CD4-positive, alpha-beta T cell treated with Interleukin-21 for 1 hour (primary cell): ENCODE measurements around the gene NFKBIB.
"Not testable (repeated sequence)": the region's sequence is repeated elsewhere in the genome, so short reads cannot be mapped to it uniquely, and the experiment has no call there.

Experiments used
- DNase-seq: peaks from one replicate; pipeline ENCODE4 v3.0.0-alpha.2; 2020

The NFKBIB gene

DNA sequence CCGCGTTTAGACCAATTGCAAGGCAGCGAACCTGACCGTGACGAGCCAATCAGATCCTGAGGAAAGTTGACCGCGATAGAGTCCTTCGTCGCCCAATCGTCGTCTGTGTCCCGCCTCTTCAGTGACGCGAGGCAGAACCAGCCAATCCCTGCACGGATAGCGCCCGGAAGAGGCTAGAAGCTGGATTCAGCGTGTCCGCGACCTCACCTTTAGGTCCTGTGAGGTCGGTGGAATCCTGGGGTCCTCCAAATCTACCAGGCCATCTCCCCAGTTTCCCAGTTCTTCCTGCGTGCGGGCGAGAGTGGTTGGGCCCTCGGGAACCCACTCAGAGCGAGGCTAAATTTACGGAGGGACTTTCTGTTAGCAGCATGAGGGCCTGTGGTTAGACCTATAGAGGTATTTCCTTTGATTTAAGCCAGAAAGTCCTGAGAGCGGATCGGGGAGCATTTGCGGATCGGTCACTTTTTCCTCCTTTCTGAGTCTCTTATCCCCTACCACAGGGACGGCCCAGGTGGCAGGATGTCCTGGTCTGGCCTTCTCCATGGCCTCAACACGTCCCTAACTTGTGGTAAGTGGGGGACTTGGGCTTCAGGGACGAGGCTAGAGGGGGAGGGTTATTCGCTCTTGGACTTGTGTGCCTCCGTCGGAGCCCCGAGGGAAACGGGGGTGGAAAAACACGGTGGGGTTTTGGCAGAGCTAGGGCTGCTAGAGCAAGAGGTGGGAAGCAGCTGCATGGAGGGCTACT is 31.2 kb downstream of the NFKBIB start, which contains the start of gene MRPS12:
MRPS12 (plus strand) TSS at position 169 of the 745 bp plus-strand sequence; CDS start at position 520, 351 bp downstream.
- peak; percentile 99 for DNase-seq

DNA sequence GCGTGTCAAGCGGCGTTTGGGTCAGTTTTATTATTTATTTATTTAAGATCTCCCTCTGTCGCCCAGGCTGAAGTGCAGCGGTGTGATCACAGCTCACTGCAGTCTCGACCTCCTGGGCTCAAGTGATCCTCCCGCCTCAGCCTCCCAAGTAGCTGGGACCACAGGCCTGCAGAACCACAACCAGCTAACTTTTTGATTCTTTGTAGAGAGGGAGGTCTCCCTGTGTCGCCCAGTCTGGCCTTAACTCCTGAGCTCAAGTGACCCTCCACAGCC is 31.7 kb downstream of the NFKBIB start:
- no peak for DNase-seq

DNA sequence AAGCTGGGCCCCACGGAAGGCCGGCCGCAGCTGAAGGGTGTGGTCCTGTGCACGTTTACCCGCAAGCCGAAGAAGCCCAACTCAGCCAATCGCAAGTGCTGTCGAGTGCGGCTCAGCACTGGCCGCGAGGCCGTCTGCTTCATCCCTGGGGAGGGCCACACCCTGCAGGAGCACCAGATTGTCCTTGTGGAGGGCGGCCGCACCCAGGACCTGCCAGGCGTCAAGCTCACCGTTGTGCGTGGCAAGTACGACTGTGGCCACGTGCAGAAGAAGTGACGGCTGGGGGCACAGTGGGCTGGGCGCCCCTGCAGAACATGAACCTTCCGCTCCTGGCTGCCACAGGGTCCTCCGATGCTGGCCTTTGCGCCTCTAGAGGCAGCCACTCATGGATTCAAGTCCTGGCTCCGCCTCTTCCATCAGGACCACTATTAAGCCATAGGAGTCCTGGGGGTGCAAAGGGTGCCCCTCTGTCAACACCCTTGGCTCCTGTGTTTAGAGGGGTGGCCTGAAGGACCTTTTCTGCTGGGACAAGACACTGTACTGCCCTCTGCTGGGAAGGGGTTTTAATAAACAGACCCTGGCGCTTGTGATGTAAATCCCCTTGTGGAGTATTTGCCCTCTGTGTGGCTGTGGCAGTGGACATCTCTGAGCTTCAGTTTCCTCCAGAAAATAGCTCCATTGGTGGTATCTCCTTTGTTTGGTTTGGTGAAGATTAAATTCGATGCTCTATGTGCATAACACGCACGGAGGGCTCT is 32.8 kb downstream of the NFKBIB start:
- DNase-seq = peak; percentile 66

DNA sequence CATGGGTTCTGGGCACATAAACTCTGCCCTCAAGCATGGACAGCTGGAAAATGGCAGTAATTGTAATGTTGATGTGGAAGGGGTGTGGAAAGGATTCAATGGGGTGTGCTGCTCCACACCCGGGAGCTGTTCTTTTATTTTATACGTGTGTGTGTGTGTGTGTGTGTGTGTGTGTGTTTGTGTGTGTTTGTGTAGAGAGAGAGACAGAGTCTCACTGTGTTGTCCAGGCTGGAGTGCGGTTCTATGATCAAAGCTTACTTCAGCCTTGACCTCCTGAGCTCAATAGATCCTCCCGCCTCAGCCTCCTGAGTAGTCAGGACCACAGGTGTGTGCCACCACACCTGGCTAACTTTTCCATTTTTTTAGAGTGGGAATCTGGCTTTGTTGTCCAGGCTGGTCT is 33.8 kb downstream of the NFKBIB start:
- DNase-seq = no peak

DNA sequence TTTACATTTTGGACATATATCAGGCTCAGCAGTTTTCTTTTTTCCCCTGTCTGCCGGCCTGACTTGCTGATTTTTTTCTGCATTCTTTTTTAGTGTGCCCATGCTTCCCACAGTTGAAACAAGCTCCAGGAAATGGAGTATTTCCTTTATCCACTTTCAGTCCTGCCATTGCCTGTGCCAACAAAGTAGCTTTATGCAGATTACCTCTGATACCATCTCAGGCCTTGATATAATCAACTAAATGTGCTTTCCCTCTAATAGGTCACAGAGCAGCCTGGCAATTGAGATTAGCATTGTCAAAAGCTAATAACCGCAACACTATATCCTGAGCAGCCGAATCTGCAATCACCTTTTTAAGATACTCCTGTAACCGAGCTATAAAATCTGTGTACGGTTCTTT is 40.2 kb downstream of the NFKBIB start:
- no peak for DNase-seq

DNA sequence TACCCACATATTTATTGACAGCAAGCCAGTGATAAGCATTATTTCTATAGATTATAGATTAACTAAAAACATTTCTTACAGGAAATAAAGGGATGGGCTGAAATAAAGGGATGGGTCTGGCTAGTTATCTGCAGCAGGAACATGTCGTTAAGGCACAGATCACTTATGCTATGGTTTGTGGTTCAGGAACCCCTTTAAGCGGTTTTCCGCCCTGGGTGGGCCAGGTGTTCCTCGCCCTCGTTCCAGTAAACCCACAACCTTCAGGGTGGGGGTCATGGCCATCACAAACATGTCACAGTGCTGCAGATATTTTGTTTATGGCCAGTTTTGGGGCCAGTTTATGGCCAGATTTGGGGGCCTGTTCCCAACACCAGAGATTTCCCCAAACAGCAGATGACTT is 41.7 kb downstream of the NFKBIB start:
- DNase-seq = not testable (repeated sequence)

DNA sequence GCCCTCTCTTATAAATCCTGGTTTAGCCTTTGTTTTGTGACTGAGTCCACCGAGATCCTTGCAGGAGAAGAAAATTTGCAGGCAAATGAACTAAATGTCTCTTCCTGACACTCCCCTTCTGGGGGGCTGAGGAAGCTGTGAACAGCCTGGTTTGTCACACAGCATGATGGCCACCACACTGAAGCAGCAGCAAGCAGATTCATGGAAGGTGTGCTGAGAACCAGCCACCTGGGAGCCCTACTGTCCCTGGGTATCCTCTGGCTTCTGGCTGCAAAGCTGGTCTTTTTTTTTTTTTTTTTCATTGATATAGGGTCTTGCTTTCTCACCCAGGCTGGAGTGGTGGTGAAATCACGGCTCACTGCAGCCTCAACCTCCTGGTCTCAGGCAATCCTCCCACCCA is 42.2 kb downstream of the NFKBIB start:
- DNase-seq = no peak

DNA sequence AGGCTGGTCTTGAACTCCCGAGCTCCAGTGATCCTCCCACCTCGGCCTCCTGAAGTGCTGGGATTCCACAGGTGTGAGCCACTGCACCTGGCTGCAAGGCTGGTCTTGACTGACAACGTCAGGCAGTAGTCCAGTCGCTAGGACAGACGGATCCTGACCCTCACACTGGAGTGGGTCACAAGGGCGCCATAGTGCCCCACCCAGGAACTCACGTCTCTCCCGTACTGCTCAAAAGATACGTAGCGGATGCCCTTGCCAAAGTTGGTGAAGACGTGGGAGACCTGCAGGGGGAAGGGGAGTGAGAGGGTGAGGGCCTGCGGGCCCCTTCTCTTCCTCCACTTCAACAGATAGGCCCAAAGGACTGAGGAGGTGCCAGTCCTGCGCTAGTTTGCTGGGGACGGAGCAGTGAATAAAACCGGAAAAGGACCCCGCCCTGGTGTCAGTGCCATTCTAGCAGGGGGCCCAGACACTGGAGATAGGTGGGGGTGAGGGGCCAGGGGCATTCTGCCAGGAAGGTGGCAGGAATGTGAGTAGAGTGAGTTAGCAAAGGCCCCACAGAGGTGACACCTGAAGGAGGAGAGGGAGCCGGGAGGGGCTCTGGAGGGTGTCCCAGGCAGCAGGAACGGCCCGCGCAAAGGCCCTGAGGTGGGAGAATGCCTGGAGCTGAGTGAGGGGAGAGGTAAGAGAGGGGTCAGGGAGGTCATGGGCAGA is 42.9 kb downstream of the NFKBIB start:
- no peak for DNase-seq

DNA sequence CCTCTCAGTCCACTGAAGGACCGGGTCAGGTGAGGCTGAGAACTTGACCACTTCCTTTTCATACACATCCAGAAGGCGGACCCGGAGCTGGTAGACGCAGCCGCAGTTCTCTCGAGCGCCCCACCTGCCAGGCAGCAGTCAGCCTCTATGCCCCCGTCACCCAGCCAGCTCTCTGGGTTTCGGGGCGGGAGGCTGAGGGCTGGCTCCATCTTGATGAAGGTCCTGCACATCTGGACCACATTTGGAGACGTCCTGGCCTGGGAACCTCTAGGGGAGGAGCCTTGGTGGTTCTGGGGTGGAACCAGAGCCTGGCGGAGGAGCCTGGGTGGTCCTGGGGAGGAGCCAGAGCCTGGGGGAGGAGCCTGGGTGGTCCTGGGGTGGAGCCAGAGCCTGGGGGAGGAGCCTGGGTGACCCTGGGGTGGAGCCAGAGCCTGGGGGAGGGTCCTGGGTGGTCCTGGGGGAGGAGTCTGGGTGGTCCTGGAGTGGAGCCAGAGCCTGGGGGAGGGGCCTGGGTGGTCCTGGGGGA is 45.3 kb downstream of the NFKBIB start:
- no peak for DNase-seq

DNA sequence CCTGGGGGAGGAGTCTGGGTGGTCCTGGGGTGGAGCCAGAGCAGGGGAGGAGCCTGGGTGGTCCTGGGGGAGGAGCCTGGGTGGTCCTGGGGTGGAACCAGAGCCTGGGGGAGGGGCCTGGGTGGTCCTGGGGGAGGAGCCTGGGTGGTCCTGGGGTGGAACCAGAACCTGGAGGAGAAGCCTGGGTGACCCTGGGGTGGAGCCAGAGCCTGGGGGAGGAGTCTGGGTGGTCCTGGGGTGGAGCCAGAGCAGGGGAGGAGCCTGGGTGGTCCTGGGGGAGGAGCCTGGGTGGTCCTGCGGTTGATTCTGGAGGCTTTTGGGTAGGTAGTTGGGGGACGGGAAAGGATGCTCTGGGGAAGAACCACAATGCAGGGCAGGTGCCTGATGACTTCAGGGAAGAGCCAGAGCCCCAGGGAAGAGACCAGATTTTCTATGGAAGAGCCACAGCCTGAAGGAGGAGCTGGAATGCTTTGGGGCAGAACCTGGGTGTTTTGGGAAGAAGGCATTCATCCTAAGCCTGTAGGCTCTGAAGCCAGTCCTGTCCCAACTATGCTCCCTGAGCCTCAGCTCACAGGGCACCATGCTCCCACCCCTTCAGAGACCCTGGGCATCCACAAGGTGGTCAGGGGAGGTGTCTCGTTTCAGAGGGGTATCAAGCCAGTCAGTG is 45.9 kb downstream of the NFKBIB start:
- no peak for DNase-seq

DNA sequence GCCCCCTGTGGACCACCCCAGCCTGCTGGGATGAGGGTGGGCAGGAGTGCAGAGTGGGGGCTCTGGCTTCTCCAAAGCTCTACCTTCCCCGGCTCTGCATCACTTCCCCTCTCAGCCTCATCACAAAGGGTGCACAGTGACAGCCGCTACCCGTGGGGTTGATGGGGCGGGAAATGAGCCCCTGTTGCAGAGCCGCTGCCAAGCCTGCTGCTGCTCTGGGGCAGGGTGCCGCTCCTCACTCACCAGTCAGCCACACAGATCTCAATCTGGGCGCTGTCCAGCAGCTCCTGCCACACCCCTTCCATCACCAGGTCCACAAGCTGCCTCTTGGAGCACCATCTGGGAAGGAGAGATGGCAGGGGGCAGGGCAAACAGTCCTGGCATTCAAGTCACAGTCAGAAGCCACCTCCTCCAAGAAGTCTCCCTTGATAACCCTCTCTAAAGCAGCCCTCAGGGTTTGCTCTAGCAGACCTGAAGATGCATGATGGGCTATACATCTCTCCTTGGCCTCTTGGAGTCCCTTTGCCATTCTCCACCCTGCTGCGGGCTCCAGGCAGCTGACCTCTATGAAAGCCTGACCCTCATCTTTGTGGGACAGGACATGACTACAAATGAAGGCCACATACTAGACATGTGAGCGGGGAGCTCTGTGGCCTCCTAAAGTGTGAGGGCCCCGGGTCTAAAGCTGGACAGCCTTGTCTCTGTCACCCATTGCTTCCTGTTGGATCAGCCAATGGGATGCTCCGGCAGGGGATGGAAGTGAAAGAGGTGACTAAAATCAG is 46.7 kb downstream of the NFKBIB start:
- no peak for DNase-seq

DNA sequence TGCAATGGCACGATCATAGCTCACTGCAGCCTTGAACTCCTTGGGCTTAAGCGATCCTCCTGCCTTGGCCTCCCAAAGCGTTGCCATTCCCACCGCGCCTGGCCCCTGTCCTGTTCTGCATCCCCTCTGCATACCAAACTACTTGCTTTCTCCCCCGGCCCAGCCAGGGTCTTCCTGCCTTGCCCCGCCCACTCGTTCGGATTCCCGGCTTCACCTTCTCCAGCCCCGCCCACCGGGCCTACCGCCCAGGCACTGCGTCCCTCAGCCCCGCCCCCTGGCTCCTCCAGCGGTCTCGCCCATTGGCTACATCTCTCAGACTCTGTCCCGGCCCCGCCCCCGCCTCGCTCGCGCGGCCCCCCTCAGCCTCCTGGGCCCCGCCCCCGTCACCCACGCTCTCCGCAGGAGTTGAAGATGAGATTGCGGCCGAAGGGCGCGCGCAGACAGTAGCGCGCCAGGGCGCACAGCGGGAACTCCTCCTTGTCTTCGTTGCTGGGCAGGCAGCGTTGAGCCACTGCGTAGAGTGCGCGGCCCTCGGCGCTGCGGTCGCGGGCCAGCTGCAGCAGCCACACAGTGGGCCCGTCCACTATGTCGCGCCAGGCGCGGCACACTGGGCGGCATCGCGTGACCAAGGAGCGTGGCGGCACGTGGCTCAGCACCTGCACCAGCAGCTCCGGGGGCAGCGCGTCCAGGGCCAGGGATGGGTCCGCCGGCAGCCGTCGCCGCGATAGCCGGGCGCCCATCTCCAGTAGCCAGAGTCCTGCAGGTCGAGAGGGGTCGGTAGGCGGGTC is 50.0 kb downstream of the NFKBIB start:
- peak; percentile 87 for DNase-seq

DNA sequence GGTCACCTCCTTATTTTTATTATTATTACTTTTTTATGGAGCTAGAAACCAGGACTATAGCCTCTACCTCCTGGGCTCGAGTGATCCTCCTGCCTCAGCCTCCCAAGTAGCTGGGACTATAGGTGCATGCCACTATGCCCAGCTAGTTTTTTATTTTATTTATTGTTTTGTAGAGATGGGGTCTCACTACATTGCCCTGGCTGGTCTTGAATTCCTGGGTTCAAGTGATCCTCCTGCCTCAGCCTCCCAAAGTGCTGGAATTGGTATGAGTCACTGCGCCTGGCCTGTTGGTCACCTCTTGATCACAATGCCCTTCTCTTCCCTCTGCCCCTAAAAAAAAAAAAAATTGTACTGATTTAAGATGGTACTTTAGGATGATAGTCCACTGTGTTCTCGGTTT is 51.4 kb downstream of the NFKBIB start:
- no peak for DNase-seq

DNA sequence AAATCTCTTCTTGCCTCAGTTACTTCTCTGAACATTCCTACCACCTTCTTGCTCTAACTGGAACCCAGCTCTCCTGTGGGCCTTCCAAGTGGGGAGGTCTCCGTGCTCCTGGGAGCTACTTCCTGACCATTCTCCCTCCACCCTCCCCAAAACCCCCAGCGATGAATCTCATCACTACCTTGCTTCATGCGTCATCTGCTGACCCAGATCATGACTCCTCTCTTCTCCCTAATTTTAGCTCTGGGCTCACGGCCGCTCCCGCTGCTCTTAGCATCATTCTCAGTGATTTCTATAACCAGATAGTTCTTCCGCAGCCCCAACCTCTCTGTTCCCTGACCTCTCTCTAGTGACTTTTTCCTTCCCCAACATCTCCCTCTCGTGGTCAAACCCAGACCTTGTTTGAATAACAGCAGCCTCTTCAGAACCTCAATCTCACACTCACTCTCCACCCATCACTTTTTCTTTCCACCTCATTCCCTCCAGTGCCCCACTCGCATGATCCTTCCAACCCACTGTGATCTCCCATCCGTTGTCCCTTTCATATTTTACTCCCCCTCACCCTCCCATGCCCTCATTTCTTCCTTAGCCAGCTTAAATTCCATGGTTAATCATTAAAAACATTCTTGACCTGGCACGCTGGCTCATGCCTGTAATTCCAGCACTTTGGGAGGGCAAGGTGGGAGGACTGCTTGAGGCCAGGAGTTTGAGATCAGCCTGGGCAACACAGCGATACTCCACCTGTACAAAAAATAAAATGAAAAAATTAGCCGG is 52.8 kb downstream of the NFKBIB start:
- peak; percentile 61 for DNase-seq

DNA sequence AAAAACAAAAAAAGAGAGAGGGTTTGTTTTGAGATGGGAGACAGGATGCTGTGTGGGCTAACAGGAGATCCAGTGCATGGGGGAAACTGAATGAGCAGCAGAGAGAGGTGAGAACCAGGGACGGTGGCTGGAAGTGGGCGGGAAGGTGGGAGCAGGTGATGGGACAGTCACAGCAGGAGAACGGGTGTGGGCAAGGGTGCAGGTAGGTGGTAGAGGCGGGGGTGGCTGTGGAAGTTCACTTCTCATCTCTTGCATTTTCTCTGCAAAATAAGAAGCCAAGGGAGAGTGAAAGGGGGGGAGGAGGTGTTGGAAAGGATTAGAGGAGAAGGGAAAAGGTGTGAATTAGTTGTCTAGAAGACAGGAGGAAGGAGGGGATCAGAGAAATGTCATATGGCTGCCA is 53.9 kb downstream of the NFKBIB start:
- DNase-seq = no peak

DNA sequence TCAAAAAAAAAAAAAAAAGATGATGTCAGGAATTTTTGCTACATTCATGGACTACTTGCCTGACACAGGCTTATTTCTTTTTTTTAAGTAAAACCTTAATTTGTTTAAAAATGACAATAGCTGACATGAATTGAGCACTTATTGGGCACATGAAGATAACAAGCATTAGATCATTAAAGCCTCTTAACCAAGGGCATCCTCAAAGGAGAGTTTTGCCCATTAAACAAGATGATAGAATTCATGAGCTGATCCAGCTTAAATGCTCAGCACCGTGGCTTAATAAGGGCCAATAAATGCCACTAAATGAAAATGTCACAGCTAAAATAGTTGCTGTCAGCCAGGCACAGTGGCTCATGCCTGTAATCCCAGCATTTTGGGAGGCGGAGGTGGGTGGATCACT is 56.5 kb downstream of the NFKBIB start:
- no peak for DNase-seq

DNA sequence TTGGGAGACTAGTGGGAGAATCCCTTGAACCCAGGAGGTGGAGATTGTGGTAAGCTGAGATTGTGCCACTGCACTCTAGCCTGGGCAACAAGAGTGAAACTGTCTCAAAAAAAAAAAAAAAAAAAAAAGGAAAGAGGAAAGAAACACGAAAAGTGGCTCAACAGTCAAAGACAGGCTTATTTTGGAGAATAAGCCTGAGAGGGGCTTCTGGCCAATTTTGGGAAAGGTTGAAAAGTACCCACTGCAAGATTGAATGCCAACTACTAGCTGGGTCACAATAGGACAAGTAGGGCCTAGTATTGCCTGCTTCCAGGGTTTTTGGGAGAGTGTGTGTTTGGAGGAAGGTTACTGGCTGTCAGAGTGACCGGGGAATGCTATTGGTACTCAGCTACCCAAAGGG is 58.5 kb downstream of the NFKBIB start:
- no peak for DNase-seq
